Neural progenitor cell (in vitro differentiated cells): Measurements from ENCODE around the gene ZDHHC14. TPM values are rescaled to one million over a fixed set of nuclear protein-coding genes. Genes with fewer than 3 reads are reported as not detected.
A peak's percentile ranks its signal among the peaks of the same experiment; 100 is the strongest.
"Not testable (repeated sequence)": the region's sequence is repeated elsewhere in the genome, so short reads cannot be mapped to it uniquely, and the experiment has no call there.

ENCODE experiments used
- DNase-seq: peaks from one replicate; pipeline ENCODE4 v3.0.0-alpha.2; 2016; ENCODE audit warnings: low spot score
- H2AFZ ChIP-seq: fragments of 200-600 bp; sonication (generic); replicated peaks from 2 replicates; pipeline ENCODE4 v1.6.1; 2016; ENCODE audit warnings: antibody characterized with exemption
- H3F3A ChIP-seq: fragments of 200-600 bp; sonication (generic); 2 replicates; pipeline ENCODE4 v1.6.1; 2016; ENCODE audit warnings: antibody characterized with exemption, low read depth
- H3K27ac ChIP-seq: fragments of 200-600 bp; sonication (generic); 2 replicates; pipeline ENCODE4 v1.5.1; 2016; ENCODE audit warnings: mild to moderate bottlenecking
- H3K27me3 ChIP-seq: fragments of 200-600 bp; sonication (generic); 2 replicates; pipeline ENCODE4 v1.6.1; 2016; ENCODE audit warnings: mild to moderate bottlenecking, moderate library complexity
- H3K36me3 ChIP-seq: fragments of 200-600 bp; sonication (generic); 2 replicates; pipeline ENCODE4 v1.5.1; 2016
- H3K4me1 ChIP-seq: fragments of 200-600 bp; sonication (generic); 2 replicates; pipeline ENCODE4 v1.6.1; 2016; ENCODE audit warnings: mixed run types
- H3K4me2 ChIP-seq: fragments of 200-600 bp; sonication (generic); 2 replicates; pipeline ENCODE4 v1.6.1; 2016
- H3K4me3 ChIP-seq: fragments of 200-600 bp; sonication (generic); 2 replicates; pipeline ENCODE4 v1.5.1; 2016
- H3K79me2 ChIP-seq: fragments of 200-600 bp; sonication (generic); 2 replicates; pipeline ENCODE4 v1.6.1; 2016; ENCODE audit warnings: low read depth
- H3K9ac ChIP-seq: fragments of 200-600 bp; sonication (generic); 2 replicates; pipeline ENCODE4 v1.6.1; 2016
- H3K9me3 ChIP-seq: fragments of 200-600 bp; sonication (generic); 2 replicates; pipeline ENCODE4 v1.5.1; 2016; ENCODE audit warnings: low read depth
- H4K20me1 ChIP-seq: fragments of 200-600 bp; sonication (generic); 2 replicates; pipeline ENCODE4 v1.6.1; 2016; ENCODE audit warnings: low read depth
- H3K27ac Mint-ChIP-seq: 3 replicates; pipeline ENCODE4 v1.8.0; 2021; ENCODE audit warnings: mixed read lengths
- H3K27me3 Mint-ChIP-seq: 2 replicates; pipeline ENCODE4 v1.8.0; 2022; ENCODE audit warnings: low read depth, mild to moderate bottlenecking, inconsistent platforms, moderate library complexity, mixed read lengths; ENCODE audit not compliant: insufficient read depth
- H3K36me3 Mint-ChIP-seq: 3 replicates; pipeline ENCODE4 v1.8.0; 2021; ENCODE audit warnings: mixed read lengths
- H3K4me1 Mint-ChIP-seq: 3 replicates; pipeline ENCODE4 v1.8.0; 2021; ENCODE audit warnings: mixed read lengths
- H3K4me3 Mint-ChIP-seq: 3 replicates; pipeline ENCODE4 v1.8.0; 2021; ENCODE audit warnings: mild to moderate bottlenecking, moderate library complexity, mixed read lengths
- H3K9me3 Mint-ChIP-seq: 3 replicates; pipeline ENCODE4 v1.8.0; 2020; ENCODE audit warnings: mixed read lengths
- EZH2 ChIP-seq: fragments of 200-600 bp; sonication (generic); IDR thresholded peaks from 2 replicates; pipeline ENCODE4 v1.6.1; 2017; ENCODE audit warnings: antibody characterized with exemption, mild to moderate bottlenecking, moderate library complexity
- EZH2phosphoT487 ChIP-seq: fragments of 200-600 bp; sonication (generic); IDR thresholded peaks from 2 replicates; pipeline ENCODE4 v1.6.1; 2017; ENCODE audit warnings: antibody characterized with exemption
- total RNA-seq: library from RNA; depleted of rRNA; stranded (reverse); fragments of >200 nt; gene quantifications from 2 replicates; pipeline ENCODE4 v1.2.3, GENCODE V29; 2015; ENCODE audit warnings: low replicate concordance
- TF ChIP-seq, protein P1 (sequence below): fragments of 200-600 bp; sonication (generic); IDR thresholded peaks from 2 replicates; pipeline ENCODE4 v1.5.1; 2017; ENCODE audit warnings: antibody characterized with exemption, mild to moderate bottlenecking

ZDHHC14 gene
- total RNA-seq, 1 donor from 2014 or later = 14.5 TPM

DNA sequence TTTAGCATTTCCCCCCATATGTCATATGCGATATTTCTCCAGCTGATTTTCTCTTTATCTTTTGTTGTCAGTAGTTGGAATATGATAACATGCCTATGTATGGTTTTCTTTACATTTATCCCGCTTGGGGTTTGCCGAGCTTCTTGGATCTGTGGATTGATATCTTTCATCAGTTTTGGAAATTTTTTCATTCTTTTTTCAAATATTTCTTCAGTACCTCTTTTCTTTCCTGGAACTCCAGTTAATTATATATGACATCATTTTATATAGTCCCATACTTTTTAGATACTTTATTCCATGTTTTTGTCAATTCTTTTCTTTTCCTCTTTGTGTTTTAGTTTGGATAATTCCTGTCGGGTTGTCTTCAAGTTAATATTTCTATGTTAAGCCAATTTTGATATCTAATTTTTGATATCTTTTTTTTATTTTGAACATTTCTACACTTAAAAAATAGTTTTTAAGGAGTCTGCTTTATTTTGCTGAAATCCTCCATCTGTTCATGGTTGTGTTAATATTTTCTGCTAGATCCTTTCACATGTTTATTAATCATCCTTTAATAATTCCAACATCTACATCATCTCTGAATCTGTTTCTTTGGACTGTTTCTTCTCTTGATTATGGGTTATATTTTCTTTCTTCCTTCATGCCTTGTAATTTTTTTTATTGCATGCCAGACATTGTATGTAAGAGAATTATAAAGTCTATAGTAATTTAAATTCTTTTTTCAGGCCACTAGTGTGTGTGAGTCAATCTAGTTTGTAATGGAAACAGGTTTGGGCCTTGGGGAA lies 9.5 kb downstream of the ZDHHC14 start:
- no peak overlapping the region for H3K27ac Mint-ChIP-seq
- no peak overlapping the region for H2AFZ ChIP-seq
- TF ChIP-seq, protein P1, sequence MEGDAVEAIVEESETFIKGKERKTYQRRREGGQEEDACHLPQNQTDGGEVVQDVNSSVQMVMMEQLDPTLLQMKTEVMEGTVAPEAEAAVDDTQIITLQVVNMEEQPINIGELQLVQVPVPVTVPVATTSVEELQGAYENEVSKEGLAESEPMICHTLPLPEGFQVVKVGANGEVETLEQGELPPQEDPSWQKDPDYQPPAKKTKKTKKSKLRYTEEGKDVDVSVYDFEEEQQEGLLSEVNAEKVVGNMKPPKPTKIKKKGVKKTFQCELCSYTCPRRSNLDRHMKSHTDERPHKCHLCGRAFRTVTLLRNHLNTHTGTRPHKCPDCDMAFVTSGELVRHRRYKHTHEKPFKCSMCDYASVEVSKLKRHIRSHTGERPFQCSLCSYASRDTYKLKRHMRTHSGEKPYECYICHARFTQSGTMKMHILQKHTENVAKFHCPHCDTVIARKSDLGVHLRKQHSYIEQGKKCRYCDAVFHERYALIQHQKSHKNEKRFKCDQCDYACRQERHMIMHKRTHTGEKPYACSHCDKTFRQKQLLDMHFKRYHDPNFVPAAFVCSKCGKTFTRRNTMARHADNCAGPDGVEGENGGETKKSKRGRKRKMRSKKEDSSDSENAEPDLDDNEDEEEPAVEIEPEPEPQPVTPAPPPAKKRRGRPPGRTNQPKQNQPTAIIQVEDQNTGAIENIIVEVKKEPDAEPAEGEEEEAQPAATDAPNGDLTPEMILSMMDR = no peak
- TF ChIP-seq EZH2phosphoT487 (no peak), EZH2 (no peak)
- H3F3A ChIP-seq = no peaks in the 10 kb centered on the region
- peaks cover 42% of the 10 kb centered on the region for H3K9me3 Mint-ChIP-seq
- no peaks in the 10 kb centered on the region for H3K4me1 ChIP-seq
- no peaks in the 10 kb centered on the region for H3K79me2 ChIP-seq
- H3K27me3 Mint-ChIP-seq = peaks cover 2% of the 10 kb centered on the region
- no peak overlapping the region for H3K27ac ChIP-seq
- DNase-seq = no peak
- H3K36me3 Mint-ChIP-seq = peaks cover 30% of the 10 kb centered on the region
- H3K4me3 Mint-ChIP-seq = no peak overlapping the region
- H3K4me3 ChIP-seq = no peak overlapping the region
- no peak overlapping the region for H3K9ac ChIP-seq
- H3K27me3 ChIP-seq = no peaks in the 10 kb centered on the region
- H4K20me1 ChIP-seq = peaks cover 7% of the 10 kb centered on the region
- H3K36me3 ChIP-seq = peaks cover 3% of the 10 kb centered on the region
- no peak overlapping the region for H3K4me2 ChIP-seq
- H3K9me3 ChIP-seq = peaks cover 20% of the 10 kb centered on the region
- no peaks in the 10 kb centered on the region for H3K4me1 Mint-ChIP-seq

DNA sequence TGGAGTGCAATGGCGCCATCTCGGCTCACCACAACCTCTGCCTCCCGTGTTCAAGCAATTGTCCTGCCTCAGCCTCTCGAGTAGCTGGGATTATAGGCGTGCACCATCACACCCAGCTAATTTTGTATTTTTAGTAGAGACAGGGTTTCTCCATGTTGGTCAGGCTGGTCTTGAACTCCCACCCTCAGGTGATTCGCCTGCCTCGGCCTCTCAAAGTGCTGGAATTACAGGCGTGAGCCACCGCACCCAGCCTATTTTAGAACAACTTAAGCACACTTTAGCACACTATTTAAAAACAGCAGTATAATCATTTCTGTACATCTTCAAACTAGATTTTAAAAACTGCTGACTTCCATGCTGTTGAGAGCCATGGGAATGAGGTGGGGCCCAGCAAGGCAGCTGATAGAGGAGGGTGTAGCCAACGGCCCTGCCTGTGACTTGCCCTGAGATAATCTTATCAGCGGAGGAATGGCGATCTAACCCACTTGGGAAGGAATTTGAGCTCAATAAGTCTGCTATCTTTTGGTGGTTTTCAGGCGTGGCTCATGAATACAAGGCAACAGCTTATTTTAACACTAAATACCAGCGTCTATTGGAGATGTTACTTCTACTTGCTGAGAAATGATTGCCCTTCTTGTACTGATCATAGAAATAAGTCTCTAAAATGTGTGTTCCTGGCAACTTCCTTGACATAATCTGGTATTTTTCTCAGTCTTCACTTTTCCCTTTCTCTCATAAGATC lies 12.1 kb downstream of the ZDHHC14 start:
- peaks cover 34% of the 10 kb centered on the region for H3K36me3 Mint-ChIP-seq
- TF ChIP-seq EZH2phosphoT487 (no peak), EZH2 (no peak)
- TF ChIP-seq, protein P1 = no peak
- Histone ChIP-seq H3K27ac (no peak overlapping the region), H3K9ac (no peak overlapping the region), H3K27me3 (no peaks in the 10 kb centered on the region), H3K4me1 (peaks cover 9% of the 10 kb centered on the region), H4K20me1 (peaks cover 4% of the 10 kb centered on the region), H3K79me2 (no peaks in the 10 kb centered on the region), H3F3A (peaks cover 5% of the 10 kb centered on the region), H2AFZ (no peak overlapping the region), H3K36me3 (peaks cover 3% of the 10 kb centered on the region), H3K4me2 (no peak overlapping the region), H3K4me3 (no peak overlapping the region), H3K9me3 (peaks cover 20% of the 10 kb centered on the region)
- H3K27ac Mint-ChIP-seq = no peak overlapping the region
- no peak overlapping the region for H3K4me3 Mint-ChIP-seq
- peaks cover 41% of the 10 kb centered on the region for H3K9me3 Mint-ChIP-seq
- H3K27me3 Mint-ChIP-seq = no peaks in the 10 kb centered on the region
- peaks cover 7% of the 10 kb centered on the region for H3K4me1 Mint-ChIP-seq
- no peak for DNase-seq

DNA sequence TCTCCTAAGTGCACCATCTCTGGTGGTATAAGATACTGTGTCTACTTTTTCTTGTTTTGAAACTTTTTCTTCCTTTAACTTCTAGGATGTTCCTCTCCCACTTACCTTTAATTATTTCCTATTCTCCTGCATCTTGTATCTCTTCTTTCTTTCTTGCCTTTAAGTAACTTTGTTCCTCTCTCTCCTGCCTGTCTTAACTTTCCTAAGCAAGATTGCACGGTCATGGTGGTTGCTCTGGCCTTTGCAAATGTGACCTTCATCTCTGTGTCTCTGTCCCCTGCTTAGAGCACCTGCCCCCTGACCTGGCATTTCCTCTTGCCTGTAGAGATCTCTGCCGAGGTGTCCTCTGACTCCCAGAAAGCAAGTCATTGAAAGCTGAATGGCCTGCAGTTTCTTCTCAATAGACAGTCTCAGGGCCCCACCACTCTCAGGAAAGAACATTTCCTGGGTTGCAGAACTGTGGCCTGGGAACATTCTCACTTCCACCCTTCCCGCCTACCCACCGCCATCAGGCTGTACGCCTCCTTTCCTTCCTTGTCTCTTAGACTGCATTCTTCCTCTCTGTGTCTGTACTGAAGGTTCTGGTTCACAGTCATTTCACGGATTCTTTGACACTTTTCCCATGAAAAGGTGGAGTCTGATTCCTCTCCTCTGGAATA lies 12.8 kb downstream of the ZDHHC14 start:
- Histone ChIP-seq H4K20me1 (peaks cover 4% of the 10 kb centered on the region), H3K4me3 (no peak overlapping the region), H3K27ac (no peak overlapping the region), H3K27me3 (no peaks in the 10 kb centered on the region), H3K79me2 (no peaks in the 10 kb centered on the region), H3K4me2 (no peak overlapping the region), H3K36me3 (peaks cover 3% of the 10 kb centered on the region), H3K9me3 (peaks cover 20% of the 10 kb centered on the region), H3F3A (peaks cover 5% of the 10 kb centered on the region), H2AFZ (no peak overlapping the region), H3K4me1 (peaks cover 16% of the 10 kb centered on the region), H3K9ac (no peak overlapping the region)
- H3K4me3 Mint-ChIP-seq = no peak overlapping the region
- no peak for TF ChIP-seq EZH2phosphoT487
- TF ChIP-seq EZH2 = no peak
- TF ChIP-seq, protein P1 = no peak
- H3K36me3 Mint-ChIP-seq = peaks cover 33% of the 10 kb centered on the region
- peaks cover 38% of the 10 kb centered on the region for H3K9me3 Mint-ChIP-seq
- no peaks in the 10 kb centered on the region for H3K27me3 Mint-ChIP-seq
- no peak for DNase-seq
- H3K27ac Mint-ChIP-seq = peak overlapping the region; percentile 17
- peaks cover 7% of the 10 kb centered on the region for H3K4me1 Mint-ChIP-seq

DNA sequence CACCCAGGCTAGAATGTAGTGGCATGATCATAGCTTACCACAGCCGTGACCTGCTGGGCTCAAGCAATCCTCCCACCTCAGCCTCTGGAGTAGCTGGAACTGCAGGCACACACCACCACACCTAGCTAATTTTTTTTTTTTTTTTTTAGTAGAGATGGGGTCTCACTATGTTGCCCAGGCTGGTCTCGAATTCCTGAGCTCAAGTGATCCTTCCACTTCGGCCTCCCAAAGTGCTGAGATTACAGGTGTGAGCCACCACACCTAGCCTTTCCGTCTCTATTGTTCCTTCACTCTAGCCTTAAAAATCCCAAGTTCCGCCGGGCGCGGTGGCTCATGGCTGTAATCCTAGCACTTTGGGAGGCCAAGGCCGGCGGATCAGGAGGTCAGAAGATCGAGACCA lies 14.2 kb downstream of the ZDHHC14 start:
- not testable (repeated sequence) for H3K4me3 Mint-ChIP-seq, H3K27me3 ChIP-seq, H3K4me3 ChIP-seq, H3F3A ChIP-seq, H3K4me1 Mint-ChIP-seq, H3K27me3 Mint-ChIP-seq, H3K9ac ChIP-seq, H3K79me2 ChIP-seq, H3K36me3 ChIP-seq, H3K27ac ChIP-seq, H3K4me2 ChIP-seq, H4K20me1 ChIP-seq, H3K9me3 ChIP-seq, H2AFZ ChIP-seq, DNase-seq, H3K27ac Mint-ChIP-seq
- peaks cover 20% of the 10 kb centered on the region for H3K4me1 ChIP-seq
- H3K36me3 Mint-ChIP-seq = peaks cover 25% of the 10 kb centered on the region
- H3K9me3 Mint-ChIP-seq = peaks cover 27% of the 10 kb centered on the region
